ENCODE measurements around the gene NEK3. TPM values are rescaled to one million over a fixed set of nuclear protein-coding genes. Genes with fewer than 3 reads are reported as not detected.
"Not testable (repeated sequence)": the region's sequence is repeated elsewhere in the genome, so short reads cannot be mapped to it uniquely, and the experiment has no call there.

NEK3 gene
- total and polyA plus RNA-seq, 5 donors = 7.7 to 13.0 (median 10.8) TPM

DNA sequence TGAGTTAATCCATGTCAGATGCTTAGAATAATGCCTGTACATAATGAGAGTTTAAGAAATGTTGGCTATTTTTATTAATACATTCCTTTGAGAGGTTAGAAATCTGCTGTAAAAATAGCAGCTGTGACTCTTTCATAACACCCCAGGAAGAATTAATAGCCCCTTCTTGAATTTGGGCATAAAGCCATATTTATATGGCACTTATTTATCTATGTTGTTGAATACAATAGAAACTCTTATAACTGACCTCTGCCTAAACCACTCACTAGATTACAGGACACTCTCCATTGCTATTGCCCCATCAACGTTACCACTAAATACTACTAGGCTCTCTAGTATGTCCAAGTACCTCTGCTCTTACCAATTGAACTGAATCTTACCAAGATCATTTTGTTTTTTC lies 46.8 kb downstream of the NEK3 start:
- H3K27ac ChIP-seq (ENCODE audit: low read length) = no peak overlapping the region
- H3K4me1 ChIP-seq (ENCODE audit: control insufficient read depth, insufficient read depth, low read length) = no peaks in the 10 kb centered on the region
- ATAC-seq (peak; percentile 81 to 84), DNase-seq (no peak)
- no peaks in the 10 kb centered on the region for H3K27me3 ChIP-seq (ENCODE audit: control insufficient read depth, insufficient read depth)
- no peak overlapping the region for H3K4me3 ChIP-seq (ENCODE audit: low read length)
- no peaks in the 10 kb centered on the region for H3K9me3 ChIP-seq (ENCODE audit: control insufficient read depth, low read length)
- WGBS = 24% methylated on average over 1 of the region's 1 CpG
- intact Hi-C loops (cut with DNase I) = no loop called here

DNA sequence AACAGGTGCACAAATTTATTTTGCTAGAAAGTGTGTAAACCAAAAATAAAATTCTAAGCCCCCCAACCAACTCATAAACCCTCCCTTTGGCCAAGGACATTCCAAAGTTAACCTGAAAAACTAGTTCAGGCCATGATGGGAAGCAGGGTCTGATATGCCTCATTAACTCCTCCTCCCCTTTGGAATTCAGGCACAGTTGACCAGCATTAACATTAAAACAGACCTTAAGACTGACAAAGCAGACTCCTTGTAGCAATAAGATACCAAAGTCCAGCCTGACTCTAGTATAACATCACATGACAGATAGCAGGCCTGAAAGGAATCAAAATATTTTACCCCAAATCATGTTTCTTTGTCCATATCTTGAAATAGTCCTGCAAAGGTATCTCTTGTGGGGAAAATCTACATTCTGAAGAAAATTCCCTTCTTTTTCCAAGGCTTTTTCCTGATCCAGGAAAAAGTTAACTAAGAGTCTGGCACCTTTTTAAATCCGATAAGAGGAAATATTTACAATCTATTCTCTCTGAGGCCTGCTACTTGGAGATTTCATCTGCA lies 50.2 kb downstream of the NEK3 start:
- no peak overlapping the region for H3K4me3 ChIP-seq (ENCODE audit: low read length)
- H3K9me3 ChIP-seq (ENCODE audit: control insufficient read depth, low read length) = no peaks in the 10 kb centered on the region
- intact Hi-C loops (cut with DNase I) = no loop called here
- DNase-seq (no peak), ATAC-seq (no peak)
- H3K4me1 ChIP-seq (ENCODE audit: control insufficient read depth, insufficient read depth, low read length) = no peaks in the 10 kb centered on the region
- H3K27me3 ChIP-seq (ENCODE audit: control insufficient read depth, insufficient read depth) = no peaks in the 10 kb centered on the region
- WGBS = 73% methylated on average over 1 of the region's 1 CpG
- no peak overlapping the region for H3K27ac ChIP-seq (ENCODE audit: low read length)

DNA sequence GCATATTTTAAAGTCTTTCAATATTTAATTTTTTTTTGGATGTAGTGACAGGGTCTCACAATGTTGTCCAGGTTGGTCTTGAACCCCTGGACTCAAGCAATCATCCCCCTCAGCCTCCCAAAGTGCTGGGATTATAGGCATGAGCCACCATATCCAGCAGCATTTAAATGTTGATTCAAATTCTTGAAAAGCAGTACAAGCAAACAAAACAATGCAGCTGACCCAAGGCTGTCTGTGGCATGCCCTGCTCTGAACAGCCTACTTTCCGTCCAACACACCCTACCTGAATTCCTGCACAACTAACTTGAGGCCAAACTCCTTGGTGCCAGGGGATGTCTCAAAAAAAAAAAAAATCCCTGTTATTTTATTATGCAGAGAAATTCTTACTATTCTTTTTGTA lies 53.6 kb downstream of the NEK3 start:
- intact Hi-C loops (cut with DNase I) = no loop called here
- ATAC-seq = no peak
- 94% methylated on average over 1 of the region's 1 CpG for WGBS

DNA sequence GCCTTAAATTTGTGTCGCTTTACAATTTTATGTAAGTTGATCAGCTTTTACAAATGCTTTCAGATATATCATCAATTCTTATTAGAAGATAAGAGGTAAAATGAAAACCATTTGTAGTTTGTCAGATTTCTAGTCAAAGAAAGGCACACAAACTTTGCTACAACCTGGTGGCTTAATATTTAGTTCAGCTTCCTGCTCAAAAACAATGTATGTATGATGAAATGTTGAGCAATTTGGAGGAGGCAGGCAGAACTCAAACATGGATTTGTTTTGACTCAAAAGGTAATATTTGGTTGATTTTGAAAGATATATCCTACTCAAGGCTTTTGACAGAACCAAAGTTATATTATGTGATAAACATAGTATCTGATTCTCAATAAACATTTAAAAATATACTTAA lies 54.8 kb downstream of the NEK3 start:
- no peak overlapping the region for H3K27ac ChIP-seq (ENCODE audit: low read length)
- H3K27me3 ChIP-seq (ENCODE audit: control insufficient read depth, insufficient read depth) = no peaks in the 10 kb centered on the region
- DNase-seq = no peak
- H3K4me3 ChIP-seq (ENCODE audit: low read length) = no peak overlapping the region
- ATAC-seq = no peak
- H3K9me3 ChIP-seq (ENCODE audit: control insufficient read depth, low read length) = no peaks in the 10 kb centered on the region
- no peaks in the 10 kb centered on the region for H3K4me1 ChIP-seq (ENCODE audit: control insufficient read depth, insufficient read depth, low read length)
- intact Hi-C loops (cut with DNase I) = no loop called here
- WGBS = 88% methylated on average over 1 of the region's 1 CpG

More for the DNA sequence above, 53.6 kb downstream of the NEK3 start:
- H3K27ac ChIP-seq (ENCODE audit: low read length) = no peak overlapping the region
- no peaks in the 10 kb centered on the region for H3K4me1 ChIP-seq (ENCODE audit: control insufficient read depth, insufficient read depth, low read length)
- H3K27me3 ChIP-seq (ENCODE audit: control insufficient read depth, insufficient read depth) = no peaks in the 10 kb centered on the region
- H3K9me3 ChIP-seq (ENCODE audit: control insufficient read depth, low read length) = no peaks in the 10 kb centered on the region
- H3K4me3 ChIP-seq (ENCODE audit: low read length) = no peak overlapping the region
- no peak for DNase-seq

DNA sequence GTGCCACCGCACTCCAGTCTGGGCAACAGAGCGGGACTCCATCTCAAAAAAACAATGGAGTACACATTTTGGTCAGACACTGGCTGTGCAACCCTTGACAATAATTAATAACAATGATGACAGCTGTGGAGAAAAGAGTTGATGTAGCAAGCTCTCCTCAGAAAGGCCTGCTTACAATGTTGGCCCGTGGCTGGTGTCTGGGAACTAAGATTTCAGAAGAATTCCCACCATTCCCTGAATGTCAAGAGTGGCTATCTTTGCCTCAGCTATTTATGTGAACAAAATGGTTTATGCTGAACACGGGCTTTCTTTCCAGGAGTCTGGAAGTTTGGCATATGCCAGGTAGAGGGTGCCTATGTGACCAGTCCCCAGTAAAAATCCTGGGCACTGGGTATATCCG lies 56.0 kb downstream of the NEK3 start:
- Histone ChIP-seq H3K4me3 (ENCODE audit: low read length) (no peak overlapping the region), H3K9me3 (ENCODE audit: control insufficient read depth, low read length) (no peaks in the 10 kb centered on the region), H3K4me1 (ENCODE audit: control insufficient read depth, insufficient read depth, low read length) (no peaks in the 10 kb centered on the region), H3K27me3 (ENCODE audit: control insufficient read depth, insufficient read depth) (no peaks in the 10 kb centered on the region), H3K27ac (ENCODE audit: low read length) (no peak overlapping the region)
- DNase-seq = no peak
- intact Hi-C loops (cut with DNase I) = no loop called here
- 72% methylated on average over 5 of the region's 5 CpGs for WGBS
- no peak for ATAC-seq

DNA sequence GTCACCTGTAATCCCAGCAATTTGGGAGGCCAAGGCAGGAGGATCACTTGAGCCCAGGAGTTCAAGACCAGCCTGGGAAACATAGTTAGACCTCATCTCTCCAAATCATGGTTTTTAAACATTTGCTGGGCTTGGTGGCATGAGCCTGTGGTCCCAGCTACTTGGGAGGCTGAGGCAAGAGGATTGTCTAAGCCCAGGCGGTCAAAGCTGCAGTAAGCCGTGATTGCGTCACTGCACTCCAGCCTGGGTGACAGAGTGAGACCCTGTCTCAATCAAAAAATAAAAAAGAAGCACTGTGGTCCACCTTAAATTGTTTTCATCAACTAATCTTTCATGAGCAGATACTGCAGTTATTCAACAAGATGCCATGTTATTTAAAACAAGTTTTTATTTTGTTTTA lies 57.0 kb downstream of the NEK3 start:
- H3K9me3 ChIP-seq (ENCODE audit: control insufficient read depth, low read length); intact Hi-C loops (cut with DNase I); H3K27me3 ChIP-seq (ENCODE audit: control insufficient read depth, insufficient read depth); ATAC-seq; DNase-seq; H3K4me1 ChIP-seq (ENCODE audit: control insufficient read depth, insufficient read depth, low read length); H3K4me3 ChIP-seq (ENCODE audit: low read length); H3K27ac ChIP-seq (ENCODE audit: low read length): not testable (repeated sequence)
- WGBS = 95% methylated on average over 3 of the region's 3 CpGs

DNA sequence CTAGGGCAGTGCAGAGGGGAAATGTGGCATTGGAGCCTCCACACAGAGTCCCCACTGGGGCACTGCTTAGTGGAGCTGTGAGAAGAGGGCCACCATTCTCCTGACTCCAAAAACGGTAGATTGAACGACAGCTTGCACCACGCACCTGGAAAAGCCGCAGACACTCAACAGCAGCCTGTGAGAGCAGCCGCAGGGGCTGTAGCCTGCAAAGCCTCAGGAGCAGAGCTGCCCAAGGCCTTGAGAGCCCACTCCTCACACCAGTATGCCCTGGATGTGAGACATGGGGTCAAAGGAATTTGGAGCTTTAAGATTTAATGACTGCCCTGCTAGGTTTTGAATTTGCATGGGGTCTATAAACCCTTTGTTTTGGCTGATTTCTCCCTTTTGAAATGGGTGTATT lies 62.2 kb downstream of the NEK3 start:
- ATAC-seq (no peak), DNase-seq (no peak)
- H3K4me1 ChIP-seq (ENCODE audit: control insufficient read depth, insufficient read depth, low read length) = no peaks in the 10 kb centered on the region
- 89% methylated on average over 5 of the region's 5 CpGs for WGBS
- intact Hi-C loops (cut with DNase I) = no loop called here
- no peak overlapping the region for H3K27ac ChIP-seq (ENCODE audit: low read length)
- no peaks in the 10 kb centered on the region for H3K9me3 ChIP-seq (ENCODE audit: control insufficient read depth, low read length)
- no peaks in the 10 kb centered on the region for H3K27me3 ChIP-seq (ENCODE audit: control insufficient read depth, insufficient read depth)
- H3K4me3 ChIP-seq (ENCODE audit: low read length) = no peak overlapping the region

DNA sequence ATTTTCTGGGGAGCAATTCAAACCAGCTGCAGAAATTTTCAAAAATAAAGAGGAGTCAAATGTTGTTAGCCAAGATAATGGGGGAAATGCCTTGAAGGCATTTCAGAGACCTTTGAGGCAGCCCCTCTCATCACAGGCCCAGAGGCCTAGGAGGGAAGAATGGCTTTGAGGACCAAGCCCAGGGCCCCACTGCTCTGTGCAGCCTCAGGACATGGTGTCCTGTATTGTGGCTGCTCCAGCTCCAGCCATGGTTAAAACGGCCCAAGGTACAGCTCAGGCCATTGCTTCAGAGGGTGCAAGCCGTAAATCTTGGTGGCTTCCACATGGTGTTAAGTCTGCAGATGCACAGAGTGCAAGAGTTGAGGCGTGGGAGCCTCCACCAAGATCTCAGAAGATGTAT lies 62.6 kb downstream of the NEK3 start:
- Histone ChIP-seq H3K4me1 (ENCODE audit: control insufficient read depth, insufficient read depth, low read length) (no peaks in the 10 kb centered on the region), H3K27ac (ENCODE audit: low read length) (no peak overlapping the region), H3K9me3 (ENCODE audit: control insufficient read depth, low read length) (no peaks in the 10 kb centered on the region), H3K4me3 (ENCODE audit: low read length) (no peak overlapping the region), H3K27me3 (ENCODE audit: control insufficient read depth, insufficient read depth) (no peaks in the 10 kb centered on the region)
- 82% methylated on average over 3 of the region's 3 CpGs for WGBS
- no peak for DNase-seq
- no peak for ATAC-seq
- intact Hi-C loops (cut with DNase I) = no loop called here

DNA sequence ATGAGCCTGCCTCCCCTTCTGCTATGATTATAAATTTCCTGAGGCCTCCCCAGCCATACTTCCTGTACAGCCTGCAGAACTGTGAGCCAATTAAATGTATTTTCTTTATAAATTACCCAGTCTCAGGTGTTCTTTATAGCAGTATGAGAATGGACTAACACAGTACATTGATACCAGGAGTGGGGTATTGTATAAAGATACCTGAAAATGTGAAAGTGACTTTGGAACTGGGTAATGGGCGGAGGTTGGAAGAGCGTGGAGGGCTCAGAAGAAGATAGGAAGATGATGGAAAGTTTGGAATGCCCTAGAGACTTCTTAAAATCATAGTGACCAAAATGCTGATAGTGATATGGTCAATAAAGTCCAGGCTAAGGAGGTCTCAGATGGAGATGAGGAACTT lies 63.3 kb downstream of the NEK3 start:
- H3K4me1 ChIP-seq (ENCODE audit: control insufficient read depth, insufficient read depth, low read length) = no peaks in the 10 kb centered on the region
- H3K27me3 ChIP-seq (ENCODE audit: control insufficient read depth, insufficient read depth) = no peaks in the 10 kb centered on the region
- no peak overlapping the region for H3K4me3 ChIP-seq (ENCODE audit: low read length)
- DNase-seq = no peak
- H3K27ac ChIP-seq (ENCODE audit: low read length) = no peak overlapping the region
- ATAC-seq = no peak
- WGBS = 93% methylated on average over 2 of the region's 2 CpGs
- no peaks in the 10 kb centered on the region for H3K9me3 ChIP-seq (ENCODE audit: control insufficient read depth, low read length)
- intact Hi-C loops (cut with DNase I) = no loop called here

DNA sequence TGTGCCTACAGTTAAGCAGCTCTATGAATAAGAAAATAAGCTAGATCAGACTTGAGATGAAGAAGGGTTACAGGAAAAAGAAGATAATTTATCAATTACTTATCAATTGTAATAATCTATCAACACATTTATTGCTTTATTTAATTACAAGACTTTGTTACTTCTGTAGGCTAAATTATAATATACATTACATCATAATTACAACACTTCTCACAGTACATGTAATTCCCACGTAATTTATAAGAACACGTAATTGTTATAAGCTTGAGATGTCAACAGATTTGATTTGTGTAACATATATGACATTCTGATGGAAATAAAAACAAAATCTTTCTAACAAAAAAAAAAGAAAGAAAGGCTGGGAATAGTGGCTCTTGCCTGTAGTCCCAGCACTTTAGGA lies 67.3 kb downstream of the NEK3 start:
- DNase-seq = no peak
- Histone ChIP-seq H3K4me3 (ENCODE audit: low read length) (no peak overlapping the region), H3K9me3 (ENCODE audit: control insufficient read depth, low read length) (no peaks in the 10 kb centered on the region), H3K4me1 (ENCODE audit: control insufficient read depth, insufficient read depth, low read length) (no peaks in the 10 kb centered on the region), H3K27me3 (ENCODE audit: control insufficient read depth, insufficient read depth) (no peaks in the 10 kb centered on the region), H3K27ac (ENCODE audit: low read length) (no peak overlapping the region)
- intact Hi-C loops (cut with DNase I) = no loop called here
- WGBS = 92% methylated on average over 2 of the region's 2 CpGs
- no peak for ATAC-seq

DNA sequence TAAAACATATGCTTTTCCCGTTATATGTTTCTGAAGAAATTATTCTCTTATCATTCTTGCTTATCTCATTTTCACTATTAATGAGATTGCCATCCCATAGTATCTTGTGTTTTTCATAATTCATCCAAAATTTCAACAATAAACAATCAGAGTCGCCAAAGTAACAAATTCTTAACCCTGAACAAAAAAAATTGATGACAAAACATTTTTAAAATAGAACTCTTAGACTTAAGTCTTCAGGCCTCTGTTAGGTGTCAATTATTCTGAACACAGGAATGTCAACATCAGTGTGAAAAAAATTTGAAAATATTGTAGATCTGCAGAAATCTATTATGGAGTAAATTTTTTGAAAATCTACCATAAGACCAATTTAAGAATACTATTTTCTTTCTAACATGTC lies 67.9 kb downstream of the NEK3 start:
- intact Hi-C loops (cut with DNase I) = no loop called here
- no peaks in the 10 kb centered on the region for H3K27me3 ChIP-seq (ENCODE audit: control insufficient read depth, insufficient read depth)
- H3K27ac ChIP-seq (ENCODE audit: low read length) = no peak overlapping the region
- WGBS = 49% methylated on average over 2 of the region's 2 CpGs
- no peaks in the 10 kb centered on the region for H3K9me3 ChIP-seq (ENCODE audit: control insufficient read depth, low read length)
- H3K4me3 ChIP-seq (ENCODE audit: low read length) = no peak overlapping the region
- ATAC-seq (no peak), DNase-seq (no peak)
- H3K4me1 ChIP-seq (ENCODE audit: control insufficient read depth, insufficient read depth, low read length) = no peaks in the 10 kb centered on the region

DNA sequence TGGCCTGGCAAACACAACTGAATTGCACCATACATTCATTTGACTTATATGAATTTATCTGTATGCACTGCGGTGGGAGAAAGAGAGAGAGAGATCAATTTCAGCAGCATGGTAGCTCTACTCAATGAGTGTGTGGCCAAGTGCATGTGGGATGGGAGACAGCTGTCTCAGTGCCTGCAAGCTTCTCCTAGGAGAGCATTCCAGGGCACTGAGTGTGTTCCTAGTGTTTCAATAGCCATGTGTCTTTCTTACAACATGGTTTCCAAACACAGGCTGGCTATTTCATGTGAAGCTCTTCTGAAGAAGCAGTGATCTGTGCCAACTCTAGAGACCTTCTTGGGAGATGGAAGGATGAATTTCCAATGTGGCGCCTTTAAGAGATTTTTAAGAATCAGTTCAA lies 74.0 kb downstream of the NEK3 start:
- ATAC-seq (no peak), DNase-seq (no peak)
- H3K27me3 ChIP-seq (ENCODE audit: control insufficient read depth, insufficient read depth) = no peaks in the 10 kb centered on the region
- H3K9me3 ChIP-seq (ENCODE audit: control insufficient read depth, low read length) = no peaks in the 10 kb centered on the region
- intact Hi-C loops (cut with DNase I) = no loop called here
- no peak overlapping the region for H3K4me3 ChIP-seq (ENCODE audit: low read length)
- H3K27ac ChIP-seq (ENCODE audit: low read length) = no peak overlapping the region
- no peaks in the 10 kb centered on the region for H3K4me1 ChIP-seq (ENCODE audit: control insufficient read depth, insufficient read depth, low read length)
- WGBS = 85% methylated on average over 2 of the region's 2 CpGs

Measured in right cardiac atrium (tissue), 5 donors.